Psoas muscle (tissue), 8 donors: ENCODE results near the gene ZNF135. TPM values are rescaled to one million over a fixed set of nuclear protein-coding genes. Genes with fewer than 3 reads are reported as not detected.

Experiments
- ATAC-seq, 4 donors: fragments of 200-7000 bp; cut with Tn5 transposase; one replicate each; pipeline ENCODE4 v1.9.1; 2020; ENCODE audit warnings: moderate library complexity in 3 of 4, mild to moderate bottlenecking in 2 of 4
- DNase-seq, 2 donors: peaks; one replicate each; pipeline ENCODE4 v3.0.0-alpha.2; 2020
- H3K27ac ChIP-seq: fragments of 200-600 bp; one replicate; pipeline ENCODE4 v1.8.0; 2022
- H3K27me3 ChIP-seq, 3 donors: fragments of 200-600 bp in 1 of 3; one replicate each; pipeline versions ENCODE4 v1.6.1 to v1.8.0; 2013 to 2022; ENCODE audit warnings: low read length in 2 of 3, mild to moderate bottlenecking in 2 of 3, moderate library complexity in 1 of 3; ENCODE audit not compliant: insufficient read depth in 3 of 3
- H3K36me3 ChIP-seq, 2 donors: fragments of 200-600 bp in 1 of 2; one replicate each; pipeline versions ENCODE4 v1.6.1 to v1.8.0; 2013 to 2022; ENCODE audit warnings: low read depth in 1 of 2, mild to moderate bottlenecking in 1 of 2, moderate library complexity in 1 of 2; ENCODE audit not compliant: insufficient read depth in 1 of 2
- H3K4me1 ChIP-seq: fragments of 200-600 bp; one replicate; pipeline ENCODE4 v1.8.0; 2022
- H3K4me3 ChIP-seq: fragments of 200-600 bp; one replicate; pipeline ENCODE4 v1.8.0; 2022; ENCODE audit warnings: mild to moderate bottlenecking
- H3K9me3 ChIP-seq: fragments of 200-600 bp; one replicate; pipeline ENCODE4 v1.8.0; 2022
- WGBS, 3 donors: extraction: QIAGEN DNeasy Blood & Tissue Kit; methylation state at CpG; one replicate each; pipeline versions ENCODE4 v1.1.6 to v1.1.7; 2013; 5-methylcytosine and 5-hydroxymethylcytosine counted together
- intact Hi-C, 2 donors: fragments of 100-400 bp; cut with DNase I; formaldehyde crosslinking; loops; one replicate each; pipeline versions ENCODE4 v1.11.0 to v1.14.2; 2022
- polyA plus RNA-seq, 3 donors: library from polyadenylated mRNA; stranded (reverse); fragments of 200-250 nt; gene quantifications; one replicate each; pipeline ENCODE4 v1.2.3, GENCODE V29; 2013
- total RNA-seq, 4 donors: library from RNA; stranded (reverse); fragmentation: NEBNext Ultra II Directional in 2 of 4; extraction: Animal tissue kit (Norgen Biotek cat#: 25700) in 2 of 4; gene quantifications; one replicate each; pipeline versions ENCODE4 v1.2.1 to v1.2.4, GENCODE V29; 2021 to 2023
- TF ChIP-seq, protein P1 (sequence below): fragments of 200-600 bp; IDR thresholded peaks from one replicate; pipeline ENCODE4 v1.8.0; 2022; ENCODE audit warnings: antibody characterized with exemption
- donor health status: healthy with polysubstance abuse.
- donor health status: DM: no; HTN: no; CAD: no; lungs with moderate emphysema.
- donor health status: Bipolar disorder and iron deficiency.
- donor health status: healthy.
- donor health status: DM: yes; HTN: yes; CAD: no.
- donor health status: DM: no; HTN: no; CAD: no.
- donor health status: DM: no; HTN: no; CAD: no.
- donor health status: DM: yes; HTN: yes; CAD: no.

ZNF135 gene
- total and polyA plus RNA-seq, 7 donors = 0.87 to 1.7 (median 1.2) TPM

GRCh38 chr19:58052256-58052655 lies 6.8 kb upstream of the ZNF135 start:
- ATAC-seq = no peak
- H3K4me1 ChIP-seq = no peaks in the 10 kb centered on the region
- 97 to 98% (median 98%) methylated on average over 16 of the region's 16 CpGs for WGBS, 3 donors
- intact Hi-C loops = no loop called here
- H3K27me3 ChIP-seq = peaks cover 0 to 11% (median 2%) of the 10 kb centered on the region in 3 donors
- TF ChIP-seq, protein P1, sequence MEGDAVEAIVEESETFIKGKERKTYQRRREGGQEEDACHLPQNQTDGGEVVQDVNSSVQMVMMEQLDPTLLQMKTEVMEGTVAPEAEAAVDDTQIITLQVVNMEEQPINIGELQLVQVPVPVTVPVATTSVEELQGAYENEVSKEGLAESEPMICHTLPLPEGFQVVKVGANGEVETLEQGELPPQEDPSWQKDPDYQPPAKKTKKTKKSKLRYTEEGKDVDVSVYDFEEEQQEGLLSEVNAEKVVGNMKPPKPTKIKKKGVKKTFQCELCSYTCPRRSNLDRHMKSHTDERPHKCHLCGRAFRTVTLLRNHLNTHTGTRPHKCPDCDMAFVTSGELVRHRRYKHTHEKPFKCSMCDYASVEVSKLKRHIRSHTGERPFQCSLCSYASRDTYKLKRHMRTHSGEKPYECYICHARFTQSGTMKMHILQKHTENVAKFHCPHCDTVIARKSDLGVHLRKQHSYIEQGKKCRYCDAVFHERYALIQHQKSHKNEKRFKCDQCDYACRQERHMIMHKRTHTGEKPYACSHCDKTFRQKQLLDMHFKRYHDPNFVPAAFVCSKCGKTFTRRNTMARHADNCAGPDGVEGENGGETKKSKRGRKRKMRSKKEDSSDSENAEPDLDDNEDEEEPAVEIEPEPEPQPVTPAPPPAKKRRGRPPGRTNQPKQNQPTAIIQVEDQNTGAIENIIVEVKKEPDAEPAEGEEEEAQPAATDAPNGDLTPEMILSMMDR = no peak
- H3K27ac ChIP-seq = no peak overlapping the region
- H3K9me3 ChIP-seq = peaks cover 25% of the 10 kb centered on the region
- no peak for DNase-seq
- no peaks in the 10 kb centered on the region for H3K36me3 ChIP-seq
- H3K4me3 ChIP-seq = no peak overlapping the region

DNA sequence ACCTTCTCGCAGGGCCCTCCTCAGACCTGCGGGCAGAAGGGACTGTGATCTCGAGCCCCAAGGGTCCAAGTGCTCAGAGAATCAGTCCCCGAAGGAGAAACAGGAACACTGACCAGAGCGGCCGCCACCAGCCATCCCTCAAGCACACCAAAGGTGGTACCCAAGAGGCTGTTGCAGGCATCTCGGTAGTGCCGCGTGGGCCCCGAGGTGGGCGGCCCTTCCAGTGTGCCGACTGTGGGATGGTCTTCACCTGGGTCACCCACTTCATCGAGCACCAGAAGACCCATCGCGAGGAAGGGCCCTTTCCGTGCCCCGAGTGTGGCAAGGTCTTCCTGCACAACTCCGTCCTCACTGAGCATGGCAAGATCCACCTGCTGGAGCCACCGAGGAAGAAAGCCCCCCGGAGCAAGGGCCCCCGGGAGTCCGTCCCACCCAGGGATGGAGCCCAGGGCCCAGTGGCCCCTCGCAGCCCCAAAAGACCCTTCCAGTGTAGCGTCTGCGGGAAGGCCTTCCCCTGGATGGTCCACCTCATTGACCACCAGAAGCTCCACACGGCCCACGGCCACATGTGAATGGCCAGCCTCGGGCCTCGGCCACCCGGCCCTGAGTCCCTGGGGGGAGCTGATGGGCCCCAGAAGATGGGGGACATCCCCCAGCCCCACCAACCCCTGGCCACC lies 5.5 kb upstream of the ZNF135 start:
- H3K4me1 ChIP-seq = no peaks in the 10 kb centered on the region
- intact Hi-C loops = no loop called here
- no peak for ATAC-seq
- no peak overlapping the region for H3K4me3 ChIP-seq
- TF ChIP-seq, protein P1 = no peak
- H3K27me3 ChIP-seq = peaks cover 0 to 11% (median 2%) of the 10 kb centered on the region in 3 donors
- H3K27ac ChIP-seq = no peak overlapping the region
- DNase-seq = no peak
- H3K9me3 ChIP-seq = peaks cover 26% of the 10 kb centered on the region
- WGBS, 3 donors = 92 to 94% (median 94%) methylated on average over 30 of the region's 30 CpGs
- H3K36me3 ChIP-seq = no peaks in the 10 kb centered on the region

- Histone ChIP-seq H3K4me3 (peak overlapping the region; percentile 57), H3K36me3 (no peaks in the 10 kb centered on the region), H3K9me3 (peaks cover 23% of the 10 kb centered on the region), H3K27me3 (peaks cover 0 to 11% (median 2%) of the 10 kb centered on the region in 3 donors), H3K27ac (peak overlapping the region; percentile 1), H3K4me1 (no peaks in the 10 kb centered on the region)
- DNase-seq (no peak), ATAC-seq (no peak)
- intact Hi-C loops = no loop called here
- 15 to 46% (median 25%) methylated on average over 37 of the region's 37 CpGs for WGBS, 3 donors
- TF ChIP-seq, protein P1 = no peak
Measured at GRCh38 chr19:58054901-58055874, 3.9 kb upstream of the ZNF135 start.

- Histone ChIP-seq H3K27ac (no peak overlapping the region), H3K4me1 (no peaks in the 10 kb centered on the region), H3K36me3 (no peaks in the 10 kb centered on the region), H3K9me3 (peaks cover 28% of the 10 kb centered on the region), H3K27me3 (peaks cover 0 to 11% (median 2%) of the 10 kb centered on the region in 3 donors), H3K4me3 (no peak overlapping the region)
- intact Hi-C loops = no loop called here
- DNase-seq (no peak), ATAC-seq (no peak)
- 90 to 99% (median 92%) methylated on average over 6 to 8 of the region's 8 CpGs for WGBS, 3 donors
- TF ChIP-seq, protein P1 = no peak
Measured at GRCh38 chr19:58056261-58056660, 2.8 kb upstream of the ZNF135 start.
